IPS-20b (cell line): ENCODE results near the gene BBX.

Experiments
- H3K27ac ChIP-seq: one replicate; pipeline ENCODE4 v1.5.1; 2013; ENCODE audit warnings: low read length
- H3K27me3 ChIP-seq: 2 replicates; pipeline ENCODE4 v1.6.1; 2013; ENCODE audit warnings: mild to moderate bottlenecking, low read length, inconsistent platforms; ENCODE audit not compliant: insufficient read depth
- H3K36me3 ChIP-seq: 2 replicates; pipeline ENCODE4 v1.6.1; 2013; ENCODE audit warnings: low read depth, mild to moderate bottlenecking, inconsistent platforms, low read length, moderate library complexity; ENCODE audit not compliant: insufficient read depth
- H3K4me1 ChIP-seq: 2 replicates; pipeline ENCODE4 v1.6.1; 2013; ENCODE audit warnings: mild to moderate bottlenecking, control low read depth, inconsistent platforms, low read length, moderate library complexity; ENCODE audit not compliant: insufficient read depth
- H3K4me3 ChIP-seq: 2 replicates; pipeline ENCODE4 v1.5.1; 2013; ENCODE audit warnings: mild to moderate bottlenecking, low read length, inconsistent platforms
- H3K9ac ChIP-seq: 2 replicates; pipeline ENCODE4 v1.6.1; 2013; ENCODE audit warnings: low read depth, mild to moderate bottlenecking, inconsistent platforms, low read length, moderate library complexity
- H3K9me3 ChIP-seq: 2 replicates; pipeline ENCODE4 v1.6.1; 2013; ENCODE audit warnings: mild to moderate bottlenecking, low read depth, low read length, inconsistent platforms; ENCODE audit not compliant: insufficient read depth

The BBX gene

DNA sequence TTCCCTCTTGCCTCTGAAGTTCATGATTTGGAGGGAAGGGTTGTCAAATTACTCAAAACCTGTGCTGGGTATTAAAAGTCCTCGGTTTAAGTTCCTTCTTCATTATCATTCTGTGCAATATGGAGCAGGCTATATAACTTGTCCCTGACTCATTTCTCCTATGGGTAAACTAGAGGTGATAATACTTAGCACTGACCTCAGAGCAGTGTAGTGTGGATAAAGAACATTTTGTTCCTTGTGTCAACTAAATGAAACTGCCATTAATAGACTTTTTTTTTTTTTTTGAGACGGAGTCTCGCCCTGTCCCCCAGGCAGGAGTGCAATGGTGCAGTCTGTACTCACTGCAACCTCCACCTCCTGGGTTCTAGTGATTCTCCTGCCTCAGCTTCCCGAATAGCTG, 2.2 kb upstream of the BBX start:
- Histone ChIP-seq H3K27me3 (peaks cover 3% of the 10 kb centered on the region; the same call in 1 of the 2 replicates), H3K36me3 (no peaks in the 10 kb centered on the region), H3K4me3 (no peak overlapping the region), H3K27ac (no peak overlapping the region), H3K4me1 (no peaks in the 10 kb centered on the region), H3K9ac (no peak overlapping the region), H3K9me3 (no peaks in the 10 kb centered on the region)

DNA sequence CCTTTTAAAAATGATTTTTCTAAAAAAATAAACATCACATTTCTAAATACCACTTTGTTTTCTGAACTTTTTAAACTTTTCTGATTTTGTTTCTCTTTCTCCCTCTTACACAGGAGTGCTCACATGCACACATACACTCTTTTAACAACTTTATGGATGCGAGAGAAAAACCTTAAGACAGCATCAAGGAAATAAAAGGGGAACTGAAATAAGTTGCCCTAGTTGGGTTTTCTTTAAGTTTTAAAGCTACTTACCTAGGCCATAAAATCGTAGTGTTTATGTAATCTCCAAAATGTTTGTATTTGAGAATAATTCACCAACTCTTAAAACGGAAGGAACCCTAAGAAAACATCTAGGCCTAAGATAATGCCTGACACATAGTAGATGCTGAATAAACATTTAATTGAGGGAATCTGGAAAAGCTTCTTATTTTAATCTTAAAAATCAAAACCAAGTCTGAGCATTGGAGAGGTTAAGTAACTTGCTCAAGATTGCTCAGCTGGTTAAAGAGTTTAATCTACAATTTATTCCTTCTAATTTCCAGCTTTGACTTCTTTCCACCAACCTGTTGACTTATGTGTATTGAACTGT, 1.2 kb upstream of the BBX start:
- Histone ChIP-seq H3K4me3 (no peak overlapping the region), H3K9ac (no peak overlapping the region), H3K9me3 (no peaks in the 10 kb centered on the region), H3K4me1 (peaks cover 4% of the 10 kb centered on the region), H3K27me3 (peaks cover 14% of the 10 kb centered on the region), H3K27ac (no peak overlapping the region), H3K36me3 (no peaks in the 10 kb centered on the region)

DNA sequence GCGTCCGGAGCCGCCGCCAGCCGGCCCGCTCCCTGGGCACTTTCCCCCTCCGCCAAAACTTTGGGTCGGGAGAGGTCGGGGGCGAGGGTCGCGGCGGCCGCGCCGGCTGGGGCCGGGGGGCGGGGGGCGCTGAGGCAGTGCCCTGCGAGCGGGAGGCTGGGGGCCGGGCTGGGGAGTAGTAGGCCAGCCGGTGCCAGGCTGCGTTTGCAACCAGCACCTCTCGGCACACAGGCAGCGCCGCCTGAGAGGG, 452 bp downstream of the BBX start:
- Histone ChIP-seq H3K36me3 (0 out of 2 replicates have a peak, but pooled peaks cover under 1% of the 10 kb centered on the region), H3K4me3 (peak overlapping the region; percentile 94; the same call in 1 of the 2 replicates), H3K4me1 (peaks cover 4% of the 10 kb centered on the region), H3K27me3 (peaks cover 17% of the 10 kb centered on the region), H3K9ac (peak overlapping the region; percentile 86; the same call in 1 of the 2 replicates), H3K9me3 (no peaks in the 10 kb centered on the region), H3K27ac (no peak overlapping the region)

DNA sequence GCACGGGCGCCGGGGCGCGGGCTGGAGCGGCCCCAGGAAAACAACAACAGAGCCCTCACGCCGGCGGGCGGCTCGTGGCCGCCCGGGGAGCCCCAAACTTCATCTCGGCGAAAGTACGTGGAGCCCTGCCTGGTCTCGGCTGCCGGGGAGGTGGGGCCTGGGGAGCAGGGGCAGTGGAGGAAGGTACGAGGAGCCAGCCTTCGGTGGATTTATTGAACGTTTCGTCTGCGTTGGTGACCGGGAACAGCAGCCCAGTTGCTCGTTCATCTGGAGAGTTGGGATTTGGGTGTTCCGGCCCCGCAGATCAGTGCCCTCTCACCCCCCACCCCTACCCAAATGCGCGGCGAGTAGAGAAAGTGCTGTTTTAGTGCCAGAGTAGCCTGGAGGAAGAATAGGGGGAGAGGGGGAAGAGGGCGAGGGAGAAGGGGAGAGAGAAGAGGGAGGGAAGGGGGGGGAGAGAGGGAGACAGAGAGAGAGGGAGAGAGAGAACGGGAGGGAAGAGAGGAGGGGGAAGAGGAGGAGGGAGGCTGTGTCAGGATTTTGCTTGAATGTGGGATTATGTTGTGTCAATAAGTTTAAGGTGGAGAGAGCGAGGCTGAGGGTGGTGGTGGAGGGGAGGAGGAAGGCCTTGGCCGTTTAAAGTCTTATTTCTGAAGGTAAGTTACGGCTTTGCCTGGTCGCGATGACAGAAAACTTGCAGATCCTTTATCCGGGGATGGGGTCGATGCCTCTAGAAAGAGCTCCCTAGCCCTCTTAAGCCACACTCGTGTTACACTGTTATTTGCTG, 970 bp downstream of the BBX start:
- Histone ChIP-seq H3K9ac (peak overlapping the region; percentile 86; the same call in 1 of the 2 replicates), H3K4me1 (peaks cover 4% of the 10 kb centered on the region), H3K36me3 (0 out of 2 replicates have a peak, but pooled peaks cover 5% of the 10 kb centered on the region), H3K27ac (no peak overlapping the region), H3K27me3 (peaks cover 17% of the 10 kb centered on the region), H3K9me3 (no peaks in the 10 kb centered on the region), H3K4me3 (peak overlapping the region; percentile 94)

DNA sequence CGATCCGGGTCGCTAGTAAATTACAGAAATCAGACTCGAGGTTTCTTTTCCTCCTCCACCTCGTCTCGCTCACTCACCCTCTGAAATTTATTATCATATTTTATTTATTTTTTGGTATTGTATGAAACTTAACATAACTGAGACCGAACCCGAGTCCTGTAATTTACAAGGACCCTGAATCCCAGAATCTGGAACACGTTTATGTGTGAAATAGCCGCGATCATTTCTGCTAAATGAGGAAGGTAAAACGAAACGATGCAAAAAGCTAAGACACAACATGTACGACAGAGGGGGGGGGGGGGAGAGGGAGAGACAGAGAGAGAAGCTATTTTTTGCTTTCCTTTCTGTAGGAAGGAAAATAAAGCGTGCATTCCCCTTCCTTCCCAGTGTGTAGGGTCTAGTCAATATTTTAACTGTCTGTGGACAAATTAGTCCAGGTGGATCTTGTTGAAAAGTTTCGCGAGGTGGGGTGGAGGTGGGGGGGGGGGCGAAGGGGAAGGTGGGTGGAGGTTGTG, 1.6 kb downstream of the BBX start:
- Histone ChIP-seq H3K27ac (no peak overlapping the region), H3K36me3 (peaks cover 8% of the 10 kb centered on the region), H3K9me3 (no peaks in the 10 kb centered on the region), H3K4me1 (peaks cover 4% of the 10 kb centered on the region), H3K4me3 (peak overlapping the region; percentile 94), H3K9ac (peak overlapping the region; percentile 86; the same call in 1 of the 2 replicates), H3K27me3 (peaks cover 17% of the 10 kb centered on the region)

DNA sequence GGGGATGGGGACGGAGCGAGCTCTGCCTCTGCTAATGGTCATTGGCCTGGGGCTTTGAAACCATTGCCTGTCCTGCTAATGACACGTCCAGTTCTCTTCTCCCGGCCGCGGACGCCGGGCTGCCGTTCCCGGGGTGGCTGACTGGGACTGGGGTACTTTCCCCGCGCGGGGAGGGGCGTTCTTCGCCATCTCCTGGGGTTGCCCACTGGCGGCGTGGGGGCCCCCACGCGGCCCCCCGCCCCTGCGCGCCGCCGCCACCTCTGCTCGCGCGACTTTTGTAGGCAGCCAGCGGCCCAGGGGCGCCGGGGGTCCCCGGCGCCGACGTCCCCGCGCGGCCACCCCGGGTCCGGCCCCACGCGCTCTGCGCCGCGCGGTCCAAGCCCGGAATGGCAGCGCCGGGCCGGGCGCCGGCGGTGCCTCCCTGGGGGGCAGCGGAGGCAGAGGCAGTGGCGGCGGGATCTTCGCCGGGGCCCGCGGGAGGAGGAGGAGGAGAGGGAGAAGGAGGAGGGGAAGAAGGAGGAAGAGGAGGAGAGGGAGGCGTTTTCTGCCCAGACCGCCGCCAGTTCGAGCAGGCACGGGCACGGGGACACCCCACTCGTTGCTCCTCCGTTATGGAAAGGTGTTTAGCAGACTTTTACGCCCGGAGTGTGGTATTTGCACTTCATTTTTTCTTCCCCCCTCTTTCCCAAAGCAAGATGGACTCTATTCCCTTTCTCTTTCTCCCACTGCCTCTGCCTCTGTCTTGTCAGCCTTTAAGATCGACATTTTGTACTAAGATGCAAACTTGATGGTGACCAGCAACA, 2.3 kb downstream of the BBX start:
- H3K36me3 ChIP-seq = peaks cover 11% of the 10 kb centered on the region
- H3K27me3 ChIP-seq = peaks cover 17% of the 10 kb centered on the region
- peak overlapping the region; percentile 94 for H3K4me3 ChIP-seq
- H3K4me1 ChIP-seq = peaks cover 4% of the 10 kb centered on the region
- H3K27ac ChIP-seq = no peak overlapping the region
- H3K9ac ChIP-seq = peak overlapping the region; percentile 83
- H3K9me3 ChIP-seq = no peaks in the 10 kb centered on the region

DNA sequence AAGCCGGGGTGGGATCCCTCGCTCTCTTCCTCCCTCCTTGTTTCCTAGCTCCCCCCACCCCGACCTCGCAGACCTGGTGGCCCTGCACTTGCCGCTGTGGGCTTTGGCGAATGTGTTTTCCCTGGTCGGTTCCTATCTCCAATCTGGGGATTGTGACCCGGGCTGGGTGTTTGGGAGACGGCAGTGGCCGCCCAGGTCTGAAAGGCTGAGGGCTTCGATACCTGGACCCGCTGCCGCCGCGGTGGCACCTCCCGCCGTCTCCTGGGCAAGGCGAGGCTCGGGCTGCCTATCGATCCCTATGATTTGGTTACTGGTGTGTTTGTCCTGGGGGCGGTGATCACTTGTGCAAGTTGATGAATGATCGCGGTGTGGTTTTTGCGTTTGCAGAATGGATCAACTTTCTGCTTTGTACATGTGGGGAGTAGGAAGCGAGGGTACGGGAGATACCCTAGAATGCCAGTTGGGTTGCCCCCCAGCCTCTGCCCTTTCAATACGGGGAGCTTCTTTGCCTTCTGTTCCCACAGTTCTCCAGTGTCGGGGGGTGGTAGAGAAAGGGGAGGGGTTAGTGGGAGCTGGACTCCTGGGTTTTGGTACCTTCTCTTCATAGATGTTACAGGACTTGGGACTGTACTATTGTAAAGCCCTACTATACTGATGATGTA, 3.0 kb downstream of the BBX start:
- Histone ChIP-seq H3K9me3 (no peaks in the 10 kb centered on the region), H3K4me3 (peak overlapping the region; percentile 94), H3K27ac (no peak overlapping the region), H3K4me1 (peaks cover 4% of the 10 kb centered on the region), H3K9ac (peak overlapping the region; percentile 83), H3K27me3 (peaks cover 17% of the 10 kb centered on the region), H3K36me3 (peaks cover 11% of the 10 kb centered on the region)

DNA sequence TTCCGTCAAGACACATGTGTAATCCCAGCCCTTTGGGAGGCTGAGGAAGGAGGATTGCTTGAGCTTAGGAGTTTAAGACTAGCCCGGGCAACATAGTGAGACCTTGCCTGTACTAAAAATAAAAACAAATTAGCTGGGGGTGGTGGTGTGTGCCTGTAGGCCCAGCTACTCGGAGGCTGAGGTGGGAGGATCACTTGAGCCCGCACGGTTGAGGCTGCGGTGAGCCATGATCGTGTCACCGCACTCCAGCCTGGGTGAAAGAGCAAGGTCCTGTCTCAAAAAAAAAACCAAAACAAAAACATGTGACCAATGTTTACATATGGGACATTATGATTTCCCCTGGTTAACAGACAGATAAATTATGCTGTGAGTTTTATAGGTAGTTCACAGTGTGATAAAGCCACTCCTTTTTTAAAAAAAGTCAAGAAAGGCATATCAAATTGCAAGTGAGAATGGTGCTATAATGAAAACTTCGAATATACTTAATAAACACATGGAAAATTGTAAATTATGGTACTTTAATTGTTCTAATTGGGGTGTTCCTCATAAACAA, 9.2 kb downstream of the BBX start:
- H3K4me1 ChIP-seq = peaks cover 9% of the 10 kb centered on the region; the same call in 1 of the 2 replicates
- H3K4me3 ChIP-seq = no peak overlapping the region
- H3K27ac ChIP-seq = no peak overlapping the region
- no peak overlapping the region for H3K9ac ChIP-seq
- H3K27me3 ChIP-seq = no peaks in the 10 kb centered on the region
- H3K9me3 ChIP-seq = no peaks in the 10 kb centered on the region
- H3K36me3 ChIP-seq = peaks cover 11% of the 10 kb centered on the region

DNA sequence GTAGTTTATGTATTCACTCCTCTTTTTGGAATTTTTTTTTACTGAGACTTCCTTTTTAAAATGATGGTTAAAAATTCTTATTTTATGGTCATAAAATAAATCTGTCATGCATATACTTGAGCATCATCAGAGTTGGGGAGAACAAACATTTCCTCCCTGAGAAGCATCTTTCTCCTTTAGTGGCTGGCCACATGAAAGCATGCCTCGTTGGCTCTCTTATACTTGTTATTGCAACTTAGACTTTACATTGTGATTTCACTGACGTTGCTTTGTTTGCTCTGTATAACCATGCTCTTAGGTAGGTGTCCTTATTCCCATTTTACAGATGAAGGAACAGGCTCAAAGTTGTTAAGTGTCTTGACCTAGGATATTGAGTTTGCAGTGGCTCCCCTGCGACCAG, 18.1 kb downstream of the BBX start:
- H3K4me3 ChIP-seq = no peak overlapping the region

DNA sequence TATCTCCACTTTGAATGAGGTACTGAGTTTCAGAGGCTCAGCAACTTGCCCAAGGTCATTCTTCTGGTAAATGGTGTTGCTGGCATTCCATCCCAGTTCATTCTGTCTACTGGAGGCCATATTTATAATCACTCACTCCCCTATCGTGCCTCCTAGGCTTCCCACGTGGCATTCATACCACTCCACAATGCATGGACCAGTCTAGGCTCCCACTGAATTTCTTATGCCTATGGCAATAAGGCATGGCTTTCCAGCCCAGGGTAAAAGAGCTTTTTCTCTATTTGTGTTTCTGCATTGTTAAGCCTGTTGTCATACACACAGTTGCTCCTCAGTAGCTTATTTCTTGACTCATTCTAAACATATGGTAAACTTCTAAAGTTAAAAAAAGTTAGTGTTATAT, 19.9 kb downstream of the BBX start:
- Histone ChIP-seq H3K4me1 (no peaks in the 10 kb centered on the region; the same call in 1 of the 2 replicates), H3K36me3 (no peaks in the 10 kb centered on the region), H3K9me3 (no peaks in the 10 kb centered on the region), H3K27ac (no peak overlapping the region), H3K27me3 (no peaks in the 10 kb centered on the region), H3K4me3 (no peak overlapping the region), H3K9ac (no peak overlapping the region)

More for the DNA sequence above, 18.1 kb downstream of the BBX start:
- H3K27ac ChIP-seq = no peak overlapping the region
- H3K9me3 ChIP-seq = no peaks in the 10 kb centered on the region
- no peaks in the 10 kb centered on the region; the same call in 1 of the 2 replicates for H3K4me1 ChIP-seq
- no peaks in the 10 kb centered on the region for H3K27me3 ChIP-seq
- H3K36me3 ChIP-seq = no peaks in the 10 kb centered on the region
- no peak overlapping the region for H3K9ac ChIP-seq

DNA sequence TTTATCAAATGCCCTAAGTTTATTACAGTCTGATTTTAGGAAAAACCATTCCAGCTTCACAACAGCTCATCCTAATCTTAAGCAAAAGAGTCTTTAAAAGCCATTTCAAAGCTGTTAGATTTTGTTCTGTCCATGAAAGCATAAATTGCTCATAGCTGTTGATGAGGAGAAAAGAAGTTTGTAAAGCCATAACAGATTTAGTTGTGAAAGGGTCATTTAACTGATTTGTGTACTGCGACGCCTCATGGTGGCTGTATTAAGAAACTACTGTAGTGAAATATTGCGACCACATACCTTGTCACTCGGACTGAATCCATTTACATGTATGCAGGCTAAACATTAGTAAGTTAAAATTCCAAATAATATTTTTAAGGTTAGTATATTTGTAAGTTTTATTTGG, 20.9 kb downstream of the BBX start:
- Histone ChIP-seq H3K9ac (no peak overlapping the region), H3K4me1 (no peaks in the 10 kb centered on the region; the same call in 1 of the 2 replicates), H3K27me3 (no peaks in the 10 kb centered on the region), H3K4me3 (no peak overlapping the region), H3K27ac (no peak overlapping the region), H3K36me3 (no peaks in the 10 kb centered on the region), H3K9me3 (no peaks in the 10 kb centered on the region)
